DND-41 (cell line): ENCODE data around the gene FBP1.

Experiments used
- CTCF ChIP-seq: IDR thresholded peaks from 2 replicates; pipeline ENCODE4 v1.5.1; 2012; ENCODE audit warnings: borderline replicate concordance, low read length, moderate library complexity, mild to moderate bottlenecking; ENCODE audit not compliant: poor library complexity, severe bottlenecking; ENCODE audit errors: extremely low read depth
- EZH2 ChIP-seq: IDR thresholded peaks from 3 replicates; pipeline ENCODE4 v1.6.1; 2012; ENCODE audit warnings: borderline replicate concordance, low read depth, mild to moderate bottlenecking, moderate library complexity, low read length, inconsistent platforms; ENCODE audit not compliant: severe bottlenecking

GRCh38 chr9:94639999-94640376, 670 bp upstream of the FBP1 start:
- no peak for TF ChIP-seq CTCF
- no peak for TF ChIP-seq EZH2
